ENCODE results near the gene PPP1R12A.
"Not testable (repeated sequence)": the region's sequence is repeated elsewhere in the genome, so short reads cannot be mapped to it uniquely, and the experiment has no call there.

PPP1R12A gene

DNA sequence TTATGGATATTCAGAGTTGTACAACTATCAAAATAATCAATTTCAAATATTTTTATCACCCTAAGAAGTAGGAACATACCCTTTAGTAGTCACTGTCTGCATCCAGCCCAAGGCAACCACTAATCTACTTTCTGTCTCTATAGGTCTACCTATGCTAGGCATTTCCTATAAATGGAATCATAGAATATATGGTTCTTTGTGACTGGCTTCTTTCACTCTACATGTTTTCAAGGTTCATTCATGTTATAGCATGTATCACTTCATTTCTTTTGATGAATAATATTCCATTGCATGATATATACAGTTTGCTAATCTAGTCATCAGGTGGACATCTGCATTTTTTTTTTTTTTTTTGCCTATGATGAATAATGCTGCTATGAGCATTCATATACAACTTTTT is 112.4 kb downstream of the PPP1R12A start:
- Mint-ChIP-seq H3K27me3 (ENCODE audit: low read depth, poor library complexity) (no peaks in the 10 kb centered on the region), H3K27ac (no peak overlapping the region), H3K4me3 (no peak overlapping the region), H3K4me1 (no peaks in the 10 kb centered on the region), H3K36me3 (ENCODE audit: low read depth) (peaks cover 35% of the 10 kb centered on the region), H3K9me3 (no peaks in the 10 kb centered on the region)
- TF ChIP-seq, protein P1, sequence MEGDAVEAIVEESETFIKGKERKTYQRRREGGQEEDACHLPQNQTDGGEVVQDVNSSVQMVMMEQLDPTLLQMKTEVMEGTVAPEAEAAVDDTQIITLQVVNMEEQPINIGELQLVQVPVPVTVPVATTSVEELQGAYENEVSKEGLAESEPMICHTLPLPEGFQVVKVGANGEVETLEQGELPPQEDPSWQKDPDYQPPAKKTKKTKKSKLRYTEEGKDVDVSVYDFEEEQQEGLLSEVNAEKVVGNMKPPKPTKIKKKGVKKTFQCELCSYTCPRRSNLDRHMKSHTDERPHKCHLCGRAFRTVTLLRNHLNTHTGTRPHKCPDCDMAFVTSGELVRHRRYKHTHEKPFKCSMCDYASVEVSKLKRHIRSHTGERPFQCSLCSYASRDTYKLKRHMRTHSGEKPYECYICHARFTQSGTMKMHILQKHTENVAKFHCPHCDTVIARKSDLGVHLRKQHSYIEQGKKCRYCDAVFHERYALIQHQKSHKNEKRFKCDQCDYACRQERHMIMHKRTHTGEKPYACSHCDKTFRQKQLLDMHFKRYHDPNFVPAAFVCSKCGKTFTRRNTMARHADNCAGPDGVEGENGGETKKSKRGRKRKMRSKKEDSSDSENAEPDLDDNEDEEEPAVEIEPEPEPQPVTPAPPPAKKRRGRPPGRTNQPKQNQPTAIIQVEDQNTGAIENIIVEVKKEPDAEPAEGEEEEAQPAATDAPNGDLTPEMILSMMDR (IDR thresholded peaks at IDR 0.05) = no peak
- DNase-seq = no peak

DNA sequence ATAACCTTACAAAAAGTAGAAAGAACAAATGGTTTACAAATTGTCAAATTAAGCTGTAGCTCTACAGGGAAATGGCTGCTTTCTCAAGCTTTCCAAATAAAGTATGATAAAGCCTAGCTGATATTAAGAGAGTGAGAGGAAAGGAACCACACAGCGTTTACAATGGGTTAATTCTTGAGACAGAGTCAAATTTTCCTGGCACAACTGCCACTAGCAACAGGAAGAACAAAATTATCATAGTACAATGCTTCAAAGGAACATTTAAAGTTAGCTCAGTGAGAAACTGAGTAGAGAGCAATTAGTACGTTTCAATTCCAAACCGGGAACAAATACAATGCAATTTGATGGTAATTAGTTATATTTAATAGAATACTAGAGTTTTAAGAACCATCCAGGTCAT is 116.0 kb downstream of the PPP1R12A start:
- DNase-seq = no peak
- Mint-ChIP-seq H3K27me3 (ENCODE audit: low read depth, poor library complexity) (no peaks in the 10 kb centered on the region), H3K9me3 (no peaks in the 10 kb centered on the region), H3K4me1 (no peaks in the 10 kb centered on the region), H3K36me3 (ENCODE audit: low read depth) (peaks cover 54% of the 10 kb centered on the region), H3K27ac (peak overlapping the region; percentile 29), H3K4me3 (no peak overlapping the region)
- TF ChIP-seq, protein P1 (IDR thresholded peaks at IDR 0.05) = no peak

DNA sequence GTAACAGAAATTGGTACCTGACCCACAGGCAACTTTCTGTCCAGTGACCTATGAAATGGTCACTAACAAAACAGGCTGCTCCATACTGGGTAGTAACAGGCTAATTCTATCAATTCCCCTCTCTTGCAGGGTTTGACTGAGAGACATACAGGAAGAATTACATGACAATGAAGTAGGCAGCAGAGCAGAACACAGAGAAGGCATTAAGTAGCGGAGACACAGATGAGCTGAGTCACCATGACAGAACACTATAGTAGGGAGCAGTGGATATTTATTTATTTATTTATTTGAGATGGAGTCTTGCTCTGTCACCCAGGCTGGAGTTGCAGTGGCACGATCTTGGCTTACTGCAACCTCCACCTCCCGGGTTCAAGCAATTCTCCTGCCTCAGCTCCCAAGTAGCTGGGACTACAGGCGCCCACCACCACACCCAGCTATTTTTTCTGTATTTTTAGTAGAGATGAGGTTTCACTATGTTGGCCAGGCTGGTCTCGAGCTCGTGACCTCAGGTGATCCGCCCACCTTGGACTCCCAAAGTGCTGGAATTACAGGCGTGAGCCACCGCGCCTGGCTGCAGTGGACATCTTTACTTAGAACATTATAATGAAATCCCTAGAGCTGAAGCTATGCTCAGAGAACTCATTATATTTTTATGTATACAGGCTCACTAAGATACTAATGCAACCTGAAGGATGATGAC is 150.4 kb downstream of the PPP1R12A start:
- not testable (repeated sequence) for H3K4me1 Mint-ChIP-seq; H3K9me3 Mint-ChIP-seq; H3K4me3 Mint-ChIP-seq; H3K27ac Mint-ChIP-seq; H3K27me3 Mint-ChIP-seq (ENCODE audit: low read depth, poor library complexity); DNase-seq
- H3K36me3 Mint-ChIP-seq (ENCODE audit: low read depth) = peaks cover 44% of the 10 kb centered on the region

DNA sequence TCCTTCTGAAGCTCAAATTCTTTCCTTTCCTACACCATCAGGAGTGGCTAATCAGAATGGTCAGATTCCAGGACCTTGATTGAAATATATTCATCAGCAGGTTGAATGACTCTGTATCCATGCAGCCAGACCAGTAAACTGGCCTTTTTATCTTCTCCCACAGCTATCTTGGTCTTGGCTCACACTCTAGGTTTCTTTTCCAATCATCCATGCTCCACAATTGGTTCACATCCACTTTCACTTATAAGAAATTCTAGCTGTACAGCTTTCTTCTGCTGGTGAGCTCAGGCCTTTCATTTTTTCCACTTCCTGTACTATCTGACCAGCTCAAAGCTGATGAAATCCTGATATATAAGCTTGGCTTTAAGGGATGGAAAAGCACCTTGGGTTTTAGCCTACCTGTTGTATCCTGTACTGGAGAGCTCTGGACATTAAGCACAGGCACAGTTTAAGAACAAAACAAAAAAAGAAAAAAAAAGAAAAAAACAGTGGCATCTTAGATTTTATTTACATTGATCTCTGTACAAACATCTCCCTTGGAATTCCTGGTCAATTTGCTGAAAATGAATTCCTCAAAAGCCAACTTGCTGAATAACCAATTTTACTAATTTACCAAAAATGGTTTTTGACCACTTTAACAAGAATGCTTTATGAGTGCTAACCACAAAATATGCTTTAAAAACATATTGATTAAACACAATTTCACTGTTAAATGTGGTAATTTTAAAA is 152.6 kb downstream of the PPP1R12A start:
- H3K4me1 Mint-ChIP-seq = no peaks in the 10 kb centered on the region
- peak overlapping the region; percentile 85 for H3K27ac Mint-ChIP-seq
- TF ChIP-seq, protein P1 (IDR thresholded peaks at IDR 0.05) = no peak
- no peaks in the 10 kb centered on the region for H3K9me3 Mint-ChIP-seq
- H3K4me3 Mint-ChIP-seq = no peak overlapping the region
- no peaks in the 10 kb centered on the region for H3K27me3 Mint-ChIP-seq (ENCODE audit: low read depth, poor library complexity)
- DNase-seq = no peak
- peaks cover 23% of the 10 kb centered on the region for H3K36me3 Mint-ChIP-seq (ENCODE audit: low read depth)

DNA sequence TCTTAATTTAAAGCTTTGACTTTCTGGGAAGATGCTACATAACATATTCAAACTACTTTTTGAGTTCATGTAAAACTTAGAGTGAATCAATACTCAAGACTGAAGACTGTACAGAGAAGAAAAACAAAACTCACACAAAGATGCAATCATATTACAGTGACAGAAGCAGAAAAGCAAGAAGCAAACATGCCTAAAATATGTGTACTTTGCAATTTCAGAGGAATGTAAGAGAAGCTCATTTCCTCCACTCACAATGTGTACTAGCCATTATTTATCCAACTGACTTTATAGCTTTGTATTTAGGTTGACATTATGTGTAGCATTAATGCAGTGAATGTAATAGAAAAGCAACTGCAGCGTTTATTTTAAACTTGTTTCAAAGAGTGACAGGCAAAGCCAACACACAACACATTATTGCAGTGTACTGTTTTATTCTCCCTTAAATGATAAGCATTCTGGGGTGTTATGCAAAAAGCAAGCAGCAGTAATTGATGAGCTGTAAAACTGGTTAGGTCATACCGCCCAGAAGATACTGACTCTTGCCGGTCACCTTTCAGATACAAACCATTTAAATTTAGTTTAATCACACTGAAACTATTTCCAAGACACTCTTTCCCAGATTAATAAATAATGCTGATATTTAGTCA is 156.0 kb downstream of the PPP1R12A start:
- DNase-seq = no peak
- Mint-ChIP-seq H3K27me3 (ENCODE audit: low read depth, poor library complexity) (no peaks in the 10 kb centered on the region), H3K36me3 (ENCODE audit: low read depth) (peaks cover 22% of the 10 kb centered on the region), H3K4me1 (no peaks in the 10 kb centered on the region), H3K9me3 (no peaks in the 10 kb centered on the region), H3K4me3 (no peak overlapping the region), H3K27ac (peak overlapping the region; percentile 64)
- TF ChIP-seq, protein P1 (IDR thresholded peaks at IDR 0.05) = no peak

DNA sequence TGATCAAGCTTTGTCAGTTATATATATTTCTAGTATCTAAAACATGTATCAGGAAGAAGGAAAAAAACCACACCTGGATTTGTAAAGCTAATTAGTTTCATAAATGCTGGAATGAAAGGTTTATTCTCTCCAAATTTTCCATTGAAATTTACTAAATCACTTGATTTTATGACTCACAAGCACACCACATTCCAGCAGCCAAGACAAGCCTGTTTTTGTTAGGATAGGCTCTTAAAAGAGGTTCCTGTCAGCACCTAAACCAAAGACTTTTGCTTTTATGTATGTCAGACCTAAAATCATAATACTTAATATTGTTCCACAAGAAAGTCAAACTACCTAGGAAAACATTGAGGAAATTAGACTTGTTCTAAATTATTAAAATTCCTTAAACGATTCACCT is 158.8 kb downstream of the PPP1R12A start:
- no peaks in the 10 kb centered on the region for H3K27me3 Mint-ChIP-seq (ENCODE audit: low read depth, poor library complexity)

More for the DNA sequence above, 158.8 kb downstream of the PPP1R12A start:
- no peak overlapping the region for H3K27ac Mint-ChIP-seq
- peaks cover 23% of the 10 kb centered on the region for H3K36me3 Mint-ChIP-seq (ENCODE audit: low read depth)
- TF ChIP-seq, protein P1 (IDR thresholded peaks at IDR 0.05) = no peak
- H3K4me1 Mint-ChIP-seq = no peaks in the 10 kb centered on the region
- H3K9me3 Mint-ChIP-seq = no peaks in the 10 kb centered on the region
- DNase-seq = no peak
- no peak overlapping the region for H3K4me3 Mint-ChIP-seq

Measured in nephron progenitor cell (in vitro differentiated cells).